ENCODE measurements around the gene CALN1.

The CALN1 gene

GRCh38 chr7:72258074-72258473 is 154.1 kb downstream of the CALN1 start:
- no peak for TF ChIP-seq CTCF (conservative IDR thresholded peaks at IDR 0.05; ENCODE audit: control insufficient read depth, insufficient read depth, low read depth, low read length)
- no peak for DNase-seq (ENCODE audit: low read depth)

GRCh38 chr7:72254455-72254854 is 157.7 kb downstream of the CALN1 start:
- no peak for DNase-seq (ENCODE audit: low read depth)
- H3K4me3 ChIP-seq (ENCODE audit: control insufficient read depth, low read depth, low read length) = no peak overlapping the region
- TF ChIP-seq CTCF (conservative IDR thresholded peaks at IDR 0.05; ENCODE audit: control insufficient read depth, insufficient read depth, low read depth, low read length) = no peak

More at GRCh38 chr7:72258074-72258473, 154.1 kb downstream of the CALN1 start:
- no peak overlapping the region for H3K4me3 ChIP-seq (ENCODE audit: control insufficient read depth, low read depth, low read length)

- no peak overlapping the region for H3K4me3 ChIP-seq (ENCODE audit: control insufficient read depth, low read depth, low read length)
- no peak for DNase-seq (ENCODE audit: low read depth)
- no peak for TF ChIP-seq CTCF (conservative IDR thresholded peaks at IDR 0.05; ENCODE audit: control insufficient read depth, insufficient read depth, low read depth, low read length)
Observed at GRCh38 chr7:72249106-72249505, 163.0 kb downstream of the CALN1 start.

GRCh38 chr7:72244826-72245398 is 167.2 kb downstream of the CALN1 start:
- H3K4me3 ChIP-seq (ENCODE audit: control insufficient read depth, low read depth, low read length) = no peak overlapping the region
- no peak for TF ChIP-seq CTCF (conservative IDR thresholded peaks at IDR 0.05; ENCODE audit: control insufficient read depth, insufficient read depth, low read depth, low read length)
- no peak for DNase-seq (ENCODE audit: low read depth)

- DNase-seq (ENCODE audit: low read depth) = no peak
- H3K4me3 ChIP-seq (ENCODE audit: control insufficient read depth, low read depth, low read length) = no peak overlapping the region
- TF ChIP-seq CTCF (conservative IDR thresholded peaks at IDR 0.05; ENCODE audit: control insufficient read depth, insufficient read depth, low read depth, low read length) = no peak
Observed at GRCh38 chr7:72243329-72243728, 168.8 kb downstream of the CALN1 start.

GRCh38 chr7:72235351-72235750 is 176.8 kb downstream of the CALN1 start:
- no peak overlapping the region for H3K4me3 ChIP-seq (ENCODE audit: control insufficient read depth, low read depth, low read length)
- DNase-seq (ENCODE audit: low read depth) = no peak
- TF ChIP-seq CTCF (conservative IDR thresholded peaks at IDR 0.05; ENCODE audit: control insufficient read depth, insufficient read depth, low read depth, low read length) = no peak

- no peak for DNase-seq (ENCODE audit: low read depth)
- no peak for TF ChIP-seq CTCF (conservative IDR thresholded peaks at IDR 0.05; ENCODE audit: control insufficient read depth, insufficient read depth, low read depth, low read length)
- H3K4me3 ChIP-seq (ENCODE audit: control insufficient read depth, low read depth, low read length) = no peak overlapping the region
Observed at GRCh38 chr7:72234086-72234485, 178.1 kb downstream of the CALN1 start.
